ENCODE data around the gene ANKRD17. TPM values are rescaled to one million over a fixed set of nuclear protein-coding genes. Genes with fewer than 3 reads are reported as not detected.

ANKRD17 gene
- total and polyA plus RNA-seq, 2 donors (not counting 3 experiments of a cell fraction or from before 2014, with no cell fraction given) = 33.3 to 64.4 TPM

DNA sequence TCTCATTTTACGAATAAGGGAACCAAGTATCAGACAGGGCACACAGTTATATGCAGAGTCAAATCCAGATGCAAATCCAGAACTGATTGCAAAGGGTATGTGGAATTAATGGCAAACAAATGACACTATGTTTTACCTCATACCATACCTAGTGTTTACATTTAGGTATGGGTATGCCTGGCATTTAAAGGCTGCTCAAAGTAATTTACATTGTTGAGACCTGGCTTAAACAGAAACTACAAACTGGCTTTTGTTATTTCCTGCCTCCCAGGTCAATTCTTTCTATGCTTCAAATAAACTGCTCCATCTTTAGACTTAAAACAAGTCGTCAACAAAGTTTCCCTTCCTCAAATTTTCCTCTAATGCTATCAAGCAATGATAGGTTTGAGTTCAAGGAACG lies 33.7 kb downstream of the ANKRD17 start:
- Histone ChIP-seq H3K4me1 (ENCODE audit: control insufficient read depth, extremely low read depth, insufficient read depth, low read length) (peaks cover 20% of the 10 kb centered on the region), H3K27me3 (ENCODE audit: control insufficient read depth in 2 of 2, insufficient read depth in 2 of 2, low read length in 2 of 2) (no peaks in the 10 kb centered on the region), H3K9me3 (replicated peaks; ENCODE audit: control insufficient read depth, insufficient read depth, low read length) (no peaks in the 10 kb centered on the region), H2AFZ (ENCODE audit: low read depth, low read length) (no peak overlapping the region), H3K79me2 (ENCODE audit: control insufficient read depth, insufficient read depth, low read length) (peaks cover 60% of the 10 kb centered on the region), H3K27ac (ENCODE audit: insufficient read depth, low read depth, low read length) (no peak overlapping the region), H3K9me1 (replicated peaks; ENCODE audit: control insufficient read depth, extremely low read depth, insufficient read depth, low read length) (no peaks in the 10 kb centered on the region), H3K4me3 (replicated peaks in 1 of 3; ENCODE audit: insufficient read depth in 1 of 3, low read depth in 1 of 3, low read length in 3 of 3) (no peak overlapping the region), H3K36me3 (ENCODE audit: control insufficient read depth in 2 of 2, extremely low read depth in 1 of 2, insufficient read depth in 2 of 2, low read length in 2 of 2) (no peaks in the 10 kb centered on the region), H3K4me2 (ENCODE audit: insufficient read depth, low read length) (no peak overlapping the region), H4K20me1 (replicated peaks; ENCODE audit: control insufficient read depth, extremely low read depth, insufficient read depth, low read length) (no peaks in the 10 kb centered on the region), H3K9ac (replicated peaks; ENCODE audit: extremely low read depth, insufficient read depth, low read length) (no peak overlapping the region)
- CTCF ChIA-PET = interaction anchor here (0.7 kb wide), 1 partner anchor 523 kb away, joined by 3 read pairs; no protein-coding TSS in a partner anchor
- TF ChIP-seq EZH2 (IDR thresholded peaks at IDR 0.05; ENCODE audit: borderline replicate concordance, low read depth, low read length, severe bottlenecking) (no peak), FOS (IDR thresholded peaks at IDR 0.05; ENCODE audit: borderline replicate concordance, insufficient read depth, low read length) (no peak), GATA2 (IDR thresholded peaks at IDR 0.05; ENCODE audit: insufficient read depth, insufficient read length, low read depth, low read length) (no peak), POLR2AphosphoS5 (IDR thresholded peaks at IDR 0.05; ENCODE audit: insufficient read depth, low read depth, low read length) (no peak), POLR2A (IDR thresholded peaks at IDR 0.05; ENCODE audit: low read depth, low read length) (no peak), MAX (IDR thresholded peaks at IDR 0.05; ENCODE audit: insufficient read depth, insufficient read length) (no peak), MYC (IDR thresholded peaks at IDR 0.05; ENCODE audit: low read depth, low read length) (no peak), JUN (IDR thresholded peaks at IDR 0.05; ENCODE audit: borderline replicate concordance, insufficient read depth, insufficient read length, low read depth) (no peak)
- TF ChIP-seq, protein P1, sequence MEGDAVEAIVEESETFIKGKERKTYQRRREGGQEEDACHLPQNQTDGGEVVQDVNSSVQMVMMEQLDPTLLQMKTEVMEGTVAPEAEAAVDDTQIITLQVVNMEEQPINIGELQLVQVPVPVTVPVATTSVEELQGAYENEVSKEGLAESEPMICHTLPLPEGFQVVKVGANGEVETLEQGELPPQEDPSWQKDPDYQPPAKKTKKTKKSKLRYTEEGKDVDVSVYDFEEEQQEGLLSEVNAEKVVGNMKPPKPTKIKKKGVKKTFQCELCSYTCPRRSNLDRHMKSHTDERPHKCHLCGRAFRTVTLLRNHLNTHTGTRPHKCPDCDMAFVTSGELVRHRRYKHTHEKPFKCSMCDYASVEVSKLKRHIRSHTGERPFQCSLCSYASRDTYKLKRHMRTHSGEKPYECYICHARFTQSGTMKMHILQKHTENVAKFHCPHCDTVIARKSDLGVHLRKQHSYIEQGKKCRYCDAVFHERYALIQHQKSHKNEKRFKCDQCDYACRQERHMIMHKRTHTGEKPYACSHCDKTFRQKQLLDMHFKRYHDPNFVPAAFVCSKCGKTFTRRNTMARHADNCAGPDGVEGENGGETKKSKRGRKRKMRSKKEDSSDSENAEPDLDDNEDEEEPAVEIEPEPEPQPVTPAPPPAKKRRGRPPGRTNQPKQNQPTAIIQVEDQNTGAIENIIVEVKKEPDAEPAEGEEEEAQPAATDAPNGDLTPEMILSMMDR (IDR thresholded peaks at IDR 0.05; ENCODE audit: extremely low read depth in 1 of 2, insufficient read depth in 1 of 2, low read depth in 1 of 2, low read length in 2 of 2) = no peak
- dilution Hi-C loops (cut with MboI; ENCODE audit: extremely low pct_ligation_motif_present, low sequenced_read_pairs) = no loop called here
- intact Hi-C loops (cut with micrococcal nuclease) = no loop called here
- FAIRE-seq = no peak
- POLR2A ChIA-PET = no interaction called here
- DNase-seq (ENCODE audit: low read depth, low spot score) = no peak
- BruUV-seq (replicated peaks) = no TSS peak
